ENCODE measurements around the gene ZNF814.
"Not testable (repeated sequence)": the region's sequence is repeated elsewhere in the genome, so short reads cannot be mapped to it uniquely, and the experiment has no call there.

ZNF814 gene

DNA sequence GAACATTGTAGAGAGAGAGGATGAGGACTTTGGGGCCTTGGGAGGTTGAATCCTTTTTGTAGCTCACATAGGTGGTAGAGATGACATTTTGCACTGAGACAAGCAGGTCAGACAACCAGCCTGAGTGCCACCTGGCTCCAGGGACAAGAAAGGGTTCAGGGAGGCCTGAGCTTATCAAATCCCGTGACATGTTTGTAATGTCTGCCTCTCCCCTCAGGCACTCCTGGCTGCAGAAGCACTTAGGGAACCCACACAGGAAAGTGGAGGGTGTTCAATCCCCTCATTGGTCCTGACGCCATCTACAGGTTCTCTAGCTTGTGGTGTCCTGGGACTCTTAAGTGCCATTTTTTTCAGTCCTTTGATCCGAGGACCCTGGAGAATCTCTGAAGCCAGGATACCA is 67.7 kb downstream of the ZNF814 start:
- DNase-seq; intact Hi-C loops (cut with DNase I): not testable (repeated sequence)

DNA sequence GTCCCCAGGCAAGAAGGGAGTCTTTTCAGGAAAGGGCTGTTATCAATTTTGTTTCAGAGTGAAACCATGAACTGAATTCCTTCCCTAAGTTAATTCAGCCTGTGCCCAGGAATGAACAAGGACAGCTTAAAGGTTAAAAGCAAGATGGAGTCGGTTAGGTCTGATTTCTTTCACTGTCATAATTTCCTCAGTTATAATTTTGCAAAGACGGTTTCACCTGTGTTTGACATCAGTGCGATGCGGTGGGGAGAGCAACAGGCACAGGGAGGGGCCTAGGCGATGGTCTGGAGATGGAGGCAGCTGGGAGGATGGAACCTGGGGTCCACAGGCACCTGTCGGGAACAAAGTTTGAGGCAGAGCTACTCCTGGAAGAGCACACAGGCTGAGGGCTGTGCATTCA is 68.2 kb downstream of the ZNF814 start:
- DNase-seq = no peak

DNA sequence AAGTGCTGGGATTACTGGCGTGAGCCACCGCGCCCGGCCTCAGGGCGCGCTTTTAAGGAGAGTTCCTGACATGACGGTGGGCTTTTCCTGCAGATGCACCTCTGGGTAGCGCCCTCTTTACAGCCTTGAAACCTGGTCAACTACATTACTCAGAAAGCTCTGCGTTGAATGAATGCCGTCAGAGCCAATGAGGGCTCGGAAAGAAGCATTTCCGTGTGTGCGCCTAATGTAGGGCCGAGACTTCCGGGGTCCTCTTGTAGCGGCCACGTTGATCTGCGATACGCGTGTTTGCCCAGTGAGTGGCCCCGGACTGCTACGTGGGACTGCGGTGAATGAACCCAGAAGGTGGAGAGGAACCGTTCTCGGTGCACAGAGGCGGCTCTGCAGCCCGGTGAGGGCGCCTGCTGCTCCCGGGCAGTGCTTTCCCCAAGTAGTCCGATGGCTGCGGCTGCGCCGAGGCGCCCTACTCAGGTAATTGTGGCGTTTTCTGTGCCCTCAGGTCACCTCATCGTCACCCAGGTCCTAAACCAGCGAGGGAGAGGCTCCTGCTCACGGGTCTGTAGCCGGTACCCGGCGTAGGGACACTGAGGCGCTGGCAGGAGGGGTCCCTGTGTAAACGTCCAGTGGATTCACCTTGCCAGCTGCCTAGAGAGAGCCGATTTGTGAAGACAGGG is 69.2 kb downstream of the ZNF814 start:
- intact Hi-C loops (cut with DNase I) = no loop called here
- peak; percentile 73 to 95 (median 86) for DNase-seq

More for the DNA sequence above, 68.2 kb downstream of the ZNF814 start:
- intact Hi-C loops (cut with DNase I) = no loop called here

DNA sequence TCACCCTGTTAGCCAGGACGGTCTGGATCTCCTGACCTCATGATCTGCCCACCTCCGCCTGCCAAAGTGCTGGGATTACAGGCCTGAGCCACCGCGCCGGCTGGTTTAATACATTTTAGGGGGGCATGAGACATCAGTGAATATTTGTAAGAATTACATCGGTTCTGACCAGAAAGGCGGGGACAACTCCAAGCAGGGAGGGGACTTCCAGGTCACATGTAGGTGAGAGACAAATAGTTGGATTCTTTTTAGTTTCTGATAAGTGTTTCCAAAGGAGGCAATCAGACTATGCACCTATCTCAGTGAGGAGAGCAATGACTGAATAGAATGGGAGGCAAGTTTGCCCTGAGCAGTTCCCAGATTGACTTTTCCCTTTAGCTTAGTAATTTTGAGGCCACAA is 70.5 kb downstream of the ZNF814 start:
- intact Hi-C loops (cut with DNase I) = no loop called here

DNA sequence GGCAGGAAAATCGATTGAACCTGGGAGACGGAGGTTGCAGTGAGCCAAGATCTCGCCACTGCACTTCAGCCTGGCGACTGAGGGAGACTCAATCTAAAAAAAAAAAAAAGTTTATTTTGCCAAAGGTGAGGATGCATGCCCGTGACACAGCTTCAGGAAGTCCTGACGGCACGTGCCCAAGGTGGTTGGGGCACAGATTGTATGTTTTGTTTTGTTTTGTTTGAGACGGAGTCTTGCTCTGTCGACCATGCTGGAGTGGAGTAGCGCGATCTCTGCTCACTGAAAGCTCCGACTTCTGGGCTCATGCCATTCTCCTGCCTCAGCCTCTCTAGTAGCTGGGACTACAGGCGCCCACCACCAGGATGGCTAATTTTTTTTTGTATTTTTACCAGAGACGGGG is 70.9 kb downstream of the ZNF814 start:
- intact Hi-C loops (cut with DNase I) = no loop called here
- DNase-seq = no peak

More for the DNA sequence above, 70.5 kb downstream of the ZNF814 start:
- DNase-seq = no peak

DNA sequence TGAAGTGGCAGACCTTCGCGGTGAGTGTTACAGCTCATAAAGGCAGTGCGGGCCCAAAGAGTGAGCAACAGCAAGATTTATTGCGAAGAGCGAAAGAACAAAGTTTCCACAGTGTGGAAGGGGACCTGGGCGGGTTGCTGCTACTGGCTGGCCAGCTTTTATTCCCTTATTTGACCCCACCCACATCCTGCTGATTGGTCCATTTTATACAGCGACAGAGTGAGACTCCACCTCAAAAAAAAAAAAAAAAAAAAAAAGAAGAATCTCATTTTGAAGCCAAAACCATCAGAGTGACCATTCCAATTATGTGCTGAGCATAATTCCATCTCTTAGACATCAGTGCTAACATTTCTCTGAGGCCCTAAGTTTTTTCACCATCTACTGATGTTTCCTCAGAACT is 72.2 kb downstream of the ZNF814 start:
- intact Hi-C loops (cut with DNase I) = no loop called here
- no peak for DNase-seq

DNA sequence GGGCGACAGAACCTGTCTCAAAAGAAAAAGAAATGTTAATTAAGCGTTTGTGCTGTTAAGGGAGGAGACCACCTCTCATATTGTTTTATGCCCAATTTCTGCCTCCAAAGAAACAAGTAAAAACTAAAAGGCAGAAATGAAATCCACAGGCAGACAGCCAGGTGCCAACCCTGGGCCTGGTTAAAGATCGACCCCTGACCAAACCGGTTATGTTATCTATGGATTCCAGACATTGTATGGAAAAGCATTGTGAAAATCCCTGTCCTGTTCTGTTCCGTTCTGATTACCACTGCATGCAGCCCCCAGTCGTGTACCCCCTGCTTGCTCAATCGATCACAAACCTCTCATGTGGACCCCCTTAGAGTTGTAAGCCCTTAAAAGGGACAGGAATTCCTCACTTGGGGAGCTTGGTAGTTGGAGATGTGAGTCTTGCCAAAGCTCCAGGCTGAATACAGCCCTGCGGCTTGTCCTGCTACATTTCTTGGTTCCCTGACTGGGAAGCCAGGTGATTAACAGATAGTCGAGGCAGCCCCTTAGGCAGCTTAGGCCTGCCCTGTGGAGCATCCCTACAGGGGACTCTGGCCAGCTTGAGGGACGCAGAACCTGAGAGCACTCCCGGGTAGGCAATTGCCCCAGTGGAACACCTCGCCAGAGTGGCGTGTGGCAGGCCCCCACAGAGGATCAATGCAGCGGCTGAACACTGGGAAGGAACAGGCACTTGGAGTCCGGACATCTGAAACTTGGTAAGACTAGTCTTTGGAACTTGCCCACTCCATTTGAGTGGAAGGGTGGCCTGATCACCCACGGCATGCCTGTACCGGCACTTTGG is 73.4 kb downstream of the ZNF814 start:
- intact Hi-C loops (cut with DNase I) = no loop called here
- no peak for DNase-seq

DNA sequence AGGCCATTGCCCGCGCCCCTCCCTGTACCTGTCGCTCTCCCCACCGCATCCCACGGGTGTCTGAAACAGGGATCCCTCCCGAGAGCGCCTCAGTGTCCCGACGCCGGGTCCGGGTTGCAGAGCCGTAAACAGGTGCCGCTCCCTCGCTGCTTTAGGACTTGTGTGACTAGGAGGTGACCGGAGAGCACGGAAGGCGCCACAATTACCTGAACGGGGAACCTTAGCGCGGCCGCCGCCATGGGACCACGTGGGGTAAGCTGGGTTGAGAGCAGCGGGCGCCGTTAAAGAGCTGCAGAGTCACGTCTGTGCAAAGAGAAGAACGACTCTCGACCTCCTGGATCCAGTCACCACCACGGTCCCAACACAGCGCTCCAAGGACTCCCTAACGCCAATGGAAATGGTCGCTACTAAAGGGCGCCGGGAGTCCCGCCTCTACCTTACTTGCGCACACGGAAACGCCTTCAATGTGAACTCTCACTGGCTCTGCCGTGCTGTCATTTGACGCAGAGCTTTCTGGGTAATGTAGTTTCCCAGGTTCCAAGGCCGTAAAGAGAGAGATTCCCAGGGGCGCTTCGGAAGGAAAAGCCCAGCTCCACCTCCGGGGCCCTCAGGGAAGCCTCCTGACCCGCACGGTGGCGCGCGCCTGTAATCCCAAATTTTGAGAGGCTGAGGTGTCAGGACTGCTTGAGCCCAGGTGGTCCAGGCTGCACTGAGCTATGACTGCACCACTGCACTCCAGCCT is 74.2 kb downstream of the ZNF814 start, which contains the start of gene ZNF552:
Gene ZNF552 (minus strand): TSS at position 409 of the 742 bp plus-strand sequence. CDS start 170 bp downstream, at position 239.
- intact Hi-C loops (cut with DNase I) = no loop called here
- DNase-seq = peak; percentile 76 to 95 (median 89)

DNA sequence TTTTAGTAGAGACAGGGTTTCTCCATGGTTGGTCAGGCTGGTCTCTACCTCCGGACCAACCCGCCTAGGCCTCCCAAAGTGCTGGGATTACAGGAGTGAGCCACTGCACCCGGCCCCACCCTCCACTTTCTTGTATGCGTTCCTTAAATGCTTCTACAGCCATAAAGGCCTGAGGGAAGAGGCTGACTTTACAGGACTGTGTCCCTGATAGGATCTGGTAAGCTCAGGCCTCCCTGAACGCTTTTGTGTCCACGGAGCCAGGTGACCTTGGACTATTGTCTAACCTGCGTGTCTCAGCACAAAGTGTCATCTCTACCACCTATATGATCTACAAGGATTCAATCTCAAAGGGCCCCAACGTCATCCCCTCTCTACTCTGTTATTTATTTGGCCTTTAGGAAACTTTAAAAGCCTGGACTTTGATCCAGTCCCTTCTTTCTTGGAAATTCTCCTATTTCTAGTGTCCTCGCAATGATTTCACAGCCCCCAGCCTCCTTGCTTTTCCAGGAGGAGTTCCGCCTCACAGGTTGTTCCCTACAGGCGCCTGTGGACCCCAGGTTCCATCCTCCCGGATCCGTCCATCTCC is 74.8 kb downstream of the ZNF814 start:
- intact Hi-C loops (cut with DNase I) = no loop called here
- DNase-seq = no peak

DNA sequence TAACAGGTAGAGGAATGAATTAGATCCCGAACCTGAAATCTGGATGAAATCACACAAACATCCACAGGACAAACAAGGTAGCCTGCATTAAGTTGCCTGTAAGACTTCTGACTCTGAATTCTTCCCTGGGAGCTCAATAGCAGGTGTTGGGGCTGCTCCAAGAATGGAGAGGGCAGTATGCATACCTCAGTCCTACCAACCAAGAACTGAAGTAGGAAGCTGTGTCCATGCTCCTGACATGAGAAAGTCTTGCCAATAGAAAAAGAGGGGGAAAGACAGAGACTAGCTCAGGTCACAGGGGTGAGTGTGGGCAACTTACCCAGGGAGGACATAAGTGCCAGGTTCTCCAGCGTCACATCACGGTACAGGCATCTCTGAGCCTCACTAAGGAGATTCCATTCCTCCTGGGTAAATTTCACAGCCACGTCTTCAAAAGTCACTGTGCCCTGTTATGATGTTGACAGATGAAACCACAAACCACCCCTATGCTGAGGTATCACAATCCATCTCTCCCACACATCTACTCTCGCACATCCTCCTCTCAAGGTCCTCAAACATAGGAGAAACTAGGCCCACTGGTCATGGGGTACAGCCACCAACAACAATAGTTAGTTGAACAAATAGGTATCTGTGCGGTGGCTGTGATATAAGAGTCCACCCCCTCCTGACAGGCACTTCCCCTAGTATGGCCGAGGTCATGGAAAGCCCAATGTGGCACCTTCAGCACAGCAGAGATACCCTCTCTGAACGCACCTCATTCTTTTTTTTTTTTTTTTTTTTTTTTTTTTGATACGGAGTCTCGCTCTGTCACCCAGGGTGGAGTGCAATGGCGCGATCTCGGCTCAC is 75.6 kb downstream of the ZNF814 start:
- DNase-seq; intact Hi-C loops (cut with DNase I): not testable (repeated sequence)

DNA sequence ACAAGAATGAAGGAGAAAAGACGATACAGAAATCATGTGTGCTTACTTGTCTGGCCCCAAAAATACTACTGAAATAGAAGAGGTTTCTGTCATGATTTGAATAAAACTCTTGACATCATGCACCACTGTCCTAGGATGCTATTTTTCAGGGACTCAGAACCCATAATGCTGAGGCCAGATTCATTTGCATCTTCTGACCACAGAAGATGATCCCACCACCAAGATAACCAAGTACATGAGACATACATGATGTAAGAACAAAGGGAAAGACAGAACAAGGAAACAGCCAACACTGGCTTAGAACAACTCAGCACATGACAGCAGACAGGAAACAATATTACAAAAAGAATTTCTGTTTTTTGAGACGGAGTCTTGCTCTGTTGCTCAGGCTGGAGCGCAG is 76.6 kb downstream of the ZNF814 start:
- intact Hi-C loops (cut with DNase I) = no loop called here

DNA sequence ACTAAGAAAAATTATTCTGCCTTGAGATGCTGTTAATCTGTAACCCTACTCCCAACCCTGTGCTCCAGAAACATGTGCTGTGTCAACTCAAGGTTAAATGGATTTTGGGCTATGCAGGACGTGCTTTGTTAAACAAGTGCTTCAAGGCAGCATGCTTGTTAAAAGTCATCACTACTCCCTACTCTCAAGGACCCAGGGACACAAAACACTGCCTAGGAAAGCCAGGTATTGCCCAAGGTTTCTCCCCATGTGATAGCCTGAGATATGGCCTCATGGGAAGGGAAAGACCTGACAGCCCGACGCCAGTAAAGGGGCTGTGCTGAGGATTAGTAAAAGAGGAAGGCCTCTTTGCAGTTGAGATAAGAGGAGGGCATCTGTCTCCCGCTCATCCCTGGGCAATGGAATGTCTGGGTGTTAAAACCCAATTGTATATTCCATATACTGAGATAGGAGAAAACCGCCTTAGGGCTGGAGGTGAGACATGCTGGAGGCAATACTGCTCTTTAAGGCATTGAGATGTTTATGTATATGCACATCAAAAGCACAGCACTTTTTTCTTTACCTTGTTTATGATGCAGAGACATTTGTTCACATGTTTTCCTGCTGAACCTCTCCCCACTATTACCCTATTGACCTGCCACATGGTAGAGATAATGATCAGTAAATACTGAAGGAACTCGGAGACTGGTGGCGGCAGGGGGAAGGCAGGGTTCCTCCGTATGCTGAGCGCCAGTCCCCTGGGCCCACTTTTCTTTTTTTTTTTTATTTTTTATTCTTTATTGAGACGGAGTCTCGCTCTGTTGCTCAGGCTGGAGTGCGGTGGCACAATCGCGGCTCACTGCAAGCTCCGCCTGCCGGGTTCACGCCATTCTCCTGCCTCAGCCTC is 78.2 kb downstream of the ZNF814 start:
- intact Hi-C loops (cut with DNase I); DNase-seq: not testable (repeated sequence)

More for the DNA sequence above, 76.6 kb downstream of the ZNF814 start:
- DNase-seq = no peak

DNA sequence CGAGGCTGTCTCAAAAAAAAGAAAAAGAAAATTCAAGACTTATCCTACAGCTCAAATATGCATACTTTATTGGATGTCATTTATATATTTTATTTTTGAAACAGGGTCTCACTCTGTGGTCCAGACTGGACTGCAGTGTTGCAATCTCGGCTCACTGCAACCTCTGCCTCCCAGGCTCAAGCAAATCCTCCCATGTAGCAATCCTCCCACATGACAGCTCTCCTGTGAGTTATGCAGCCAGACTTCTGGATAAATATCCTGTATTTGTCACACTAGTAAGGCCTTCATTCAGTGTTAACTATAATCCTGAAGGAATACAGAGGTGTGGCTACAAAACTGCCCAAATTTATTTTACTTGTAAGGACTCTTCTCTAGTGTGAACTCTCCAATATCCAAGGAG is 81.3 kb downstream of the ZNF814 start:
- intact Hi-C loops (cut with DNase I) = no loop called here
- no peak for DNase-seq

DNA sequence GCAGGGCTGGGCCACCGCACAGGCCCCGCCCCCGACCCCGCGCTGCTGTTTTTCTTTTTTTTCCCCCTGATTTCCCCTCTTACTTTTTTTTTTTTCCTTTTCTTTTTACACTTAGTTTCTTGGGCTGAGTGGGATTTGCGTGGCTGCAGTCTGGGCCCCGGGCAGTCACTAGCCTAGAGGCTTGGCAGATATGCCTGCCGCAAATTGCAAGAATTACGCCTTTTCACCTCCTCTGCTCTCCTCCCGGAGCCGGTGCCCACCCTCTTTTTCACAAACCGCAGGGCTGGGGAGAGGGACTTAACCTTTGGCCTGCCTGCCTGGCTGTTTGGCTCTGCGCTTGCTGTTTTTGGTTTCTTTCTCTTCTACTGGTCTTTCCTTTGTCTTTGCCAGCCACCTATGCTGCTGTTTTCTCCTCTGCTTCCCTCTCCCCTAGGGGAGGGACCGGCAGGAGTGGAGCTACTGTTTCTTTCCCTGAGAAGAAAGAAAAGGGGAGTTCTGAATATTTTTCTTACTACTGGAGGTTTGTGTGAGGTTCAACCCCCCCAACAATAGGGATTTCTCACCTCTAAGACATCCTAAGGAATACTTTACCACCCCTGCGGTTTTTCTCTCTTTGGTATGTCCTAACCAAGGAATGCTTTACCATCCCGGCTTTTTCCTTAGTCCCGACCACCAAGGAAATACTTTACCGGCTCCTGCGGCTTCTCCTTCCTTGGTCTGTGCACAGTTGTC is 85.1 kb downstream of the ZNF814 start:
- intact Hi-C loops (cut with DNase I) = no loop called here
- peak in 4 of 42 donors; percentile 17 to 44 (median 32) for DNase-seq

DNA sequence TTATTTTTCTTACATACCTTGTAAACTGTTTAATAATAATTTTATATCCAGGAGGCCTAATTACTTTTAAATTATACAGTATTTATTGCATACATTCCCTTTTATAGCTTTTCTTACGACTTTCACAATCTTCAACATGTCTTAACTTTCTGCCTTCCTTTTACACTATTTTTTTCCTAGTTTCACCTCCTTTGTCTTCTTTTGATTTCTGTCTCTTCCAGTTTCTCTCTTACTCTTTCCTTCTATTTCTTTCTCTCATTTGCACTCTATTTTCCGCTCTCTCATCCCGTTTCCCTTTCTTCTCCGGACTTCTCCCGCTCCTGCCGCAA is 85.6 kb downstream of the ZNF814 start:
- intact Hi-C loops (cut with DNase I) = no loop called here
- no peak for DNase-seq

DNA sequence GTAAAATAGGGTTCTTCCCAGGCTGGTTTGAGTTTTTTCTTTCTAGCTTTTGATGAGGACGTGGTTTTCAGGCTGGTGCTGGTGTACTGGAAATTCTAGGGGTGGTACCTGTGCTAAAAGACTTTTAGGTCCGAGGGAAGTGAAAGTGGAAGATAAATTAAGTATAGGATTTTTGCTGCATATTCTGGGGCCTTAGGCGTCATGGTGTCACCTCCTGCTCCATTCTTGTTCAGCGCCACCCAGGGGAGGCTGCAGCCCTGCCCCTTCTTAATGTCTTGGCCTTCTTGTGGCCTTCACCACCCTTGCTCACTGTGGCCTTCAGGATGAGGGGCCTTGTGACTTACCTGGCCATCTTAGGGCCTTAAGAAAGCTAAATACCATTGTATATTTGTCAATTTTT is 86.6 kb downstream of the ZNF814 start:
- intact Hi-C loops (cut with DNase I) = no loop called here
- DNase-seq = no peak

DNA sequence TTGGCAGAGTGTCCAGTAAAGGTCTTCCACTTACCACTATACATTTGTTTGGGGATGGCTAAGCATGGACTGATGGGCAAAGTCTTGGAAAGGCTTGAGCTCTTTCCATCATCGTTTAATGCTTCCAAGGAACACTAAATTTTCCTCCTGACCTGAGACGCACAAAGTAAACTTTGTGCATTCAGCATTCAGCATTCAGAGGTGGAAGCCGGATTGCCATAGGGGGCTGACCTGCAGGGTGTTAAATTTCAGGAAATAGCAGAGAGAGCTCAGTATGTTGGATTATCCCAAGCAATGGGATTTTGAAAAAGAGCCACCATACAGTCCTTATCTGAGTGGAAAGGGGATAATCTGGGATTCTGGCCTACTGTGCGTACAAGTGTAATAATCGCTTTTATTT is 88.1 kb downstream of the ZNF814 start:
- no peak for DNase-seq
- intact Hi-C loops (cut with DNase I) = no loop called here
